WTC11 (cell line): ENCODE data around the gene SLAMF7.

Experiments used
- CBFB ChIP-seq: sonication (generic); formaldehyde crosslinking; IDR thresholded peaks from 2 replicates; pipeline ENCODE4 v1.8.1; 2022; ENCODE audit warnings: mild to moderate bottlenecking, low read depth, missing genetic modification reagents
- ETV6 ChIP-seq: sonication (generic); formaldehyde crosslinking; IDR thresholded peaks from 2 replicates; pipeline ENCODE4 v1.8.1; 2022; ENCODE audit warnings: mild to moderate bottlenecking, missing genetic modification reagents
- MXD4 ChIP-seq: fragments of 250-450 bp; sonication (Bioruptor Pico); IDR thresholded peaks from 2 replicates; pipeline ENCODE4 v1.8.0; 2021; ENCODE audit warnings: mild to moderate bottlenecking, moderate library complexity, borderline replicate concordance
- SMAD3 ChIP-seq: sonication (generic); formaldehyde crosslinking; IDR thresholded peaks from 2 replicates; pipeline ENCODE4 v1.8.0; 2022; ENCODE audit warnings: missing genetic modification reagents, mild to moderate bottlenecking, borderline replicate concordance
- SP1 ChIP-seq: sonication (generic); formaldehyde crosslinking; conservative IDR thresholded peaks from 2 replicates; pipeline ENCODE4 v1.8.1; 2022; ENCODE audit warnings: missing genetic modification reagents
- TF ChIP-seq, protein P1 (sequence below): fragments of 200-600 bp; IDR thresholded peaks from 2 replicates; pipeline ENCODE4 v1.8.0; 2022; ENCODE audit warnings: antibody characterized with exemption
- TF ChIP-seq, protein P2 (sequence below): sonication (generic); formaldehyde crosslinking; IDR thresholded peaks from 2 replicates; pipeline ENCODE4 v1.8.1; 2022; ENCODE audit warnings: low read depth, missing genetic modification reagents, borderline replicate concordance
- TF ChIP-seq, protein P3 (sequence below): sonication (generic); formaldehyde crosslinking; conservative IDR thresholded peaks from 2 replicates; pipeline ENCODE4 v1.8.1; 2022; ENCODE audit warnings: mild to moderate bottlenecking, missing genetic modification reagents

DNA sequence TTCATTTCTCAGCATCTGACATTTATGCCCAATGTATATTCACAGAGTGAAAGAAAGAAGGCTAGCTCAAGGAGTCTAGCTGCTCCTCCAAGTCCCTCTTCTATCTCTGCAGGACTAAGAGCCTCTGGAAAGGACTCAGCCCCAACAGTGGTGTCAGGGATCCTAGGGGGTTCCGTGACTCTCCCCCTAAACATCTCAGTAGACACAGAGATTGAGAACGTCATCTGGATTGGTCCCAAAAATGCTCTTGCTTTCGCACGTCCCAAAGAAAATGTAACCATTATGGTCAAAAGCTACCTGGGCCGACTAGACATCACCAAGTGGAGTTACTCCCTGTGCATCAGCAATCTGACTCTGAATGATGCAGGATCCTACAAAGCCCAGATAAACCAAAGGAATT, 60.6 kb downstream of the SLAMF7 start:
- TF ChIP-seq MXD4 (CRISPR knock-in tag) = no peak
- TF ChIP-seq, protein P1, sequence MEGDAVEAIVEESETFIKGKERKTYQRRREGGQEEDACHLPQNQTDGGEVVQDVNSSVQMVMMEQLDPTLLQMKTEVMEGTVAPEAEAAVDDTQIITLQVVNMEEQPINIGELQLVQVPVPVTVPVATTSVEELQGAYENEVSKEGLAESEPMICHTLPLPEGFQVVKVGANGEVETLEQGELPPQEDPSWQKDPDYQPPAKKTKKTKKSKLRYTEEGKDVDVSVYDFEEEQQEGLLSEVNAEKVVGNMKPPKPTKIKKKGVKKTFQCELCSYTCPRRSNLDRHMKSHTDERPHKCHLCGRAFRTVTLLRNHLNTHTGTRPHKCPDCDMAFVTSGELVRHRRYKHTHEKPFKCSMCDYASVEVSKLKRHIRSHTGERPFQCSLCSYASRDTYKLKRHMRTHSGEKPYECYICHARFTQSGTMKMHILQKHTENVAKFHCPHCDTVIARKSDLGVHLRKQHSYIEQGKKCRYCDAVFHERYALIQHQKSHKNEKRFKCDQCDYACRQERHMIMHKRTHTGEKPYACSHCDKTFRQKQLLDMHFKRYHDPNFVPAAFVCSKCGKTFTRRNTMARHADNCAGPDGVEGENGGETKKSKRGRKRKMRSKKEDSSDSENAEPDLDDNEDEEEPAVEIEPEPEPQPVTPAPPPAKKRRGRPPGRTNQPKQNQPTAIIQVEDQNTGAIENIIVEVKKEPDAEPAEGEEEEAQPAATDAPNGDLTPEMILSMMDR = no peak
- TF ChIP-seq, protein P2, sequence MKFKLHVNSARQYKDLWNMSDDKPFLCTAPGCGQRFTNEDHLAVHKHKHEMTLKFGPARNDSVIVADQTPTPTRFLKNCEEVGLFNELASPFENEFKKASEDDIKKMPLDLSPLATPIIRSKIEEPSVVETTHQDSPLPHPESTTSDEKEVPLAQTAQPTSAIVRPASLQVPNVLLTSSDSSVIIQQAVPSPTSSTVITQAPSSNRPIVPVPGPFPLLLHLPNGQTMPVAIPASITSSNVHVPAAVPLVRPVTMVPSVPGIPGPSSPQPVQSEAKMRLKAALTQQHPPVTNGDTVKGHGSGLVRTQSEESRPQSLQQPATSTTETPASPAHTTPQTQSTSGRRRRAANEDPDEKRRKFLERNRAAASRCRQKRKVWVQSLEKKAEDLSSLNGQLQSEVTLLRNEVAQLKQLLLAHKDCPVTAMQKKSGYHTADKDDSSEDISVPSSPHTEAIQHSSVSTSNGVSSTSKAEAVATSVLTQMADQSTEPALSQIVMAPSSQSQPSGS (CRISPR knock-in tag) = no peak
- TF ChIP-seq CBFB = no peak
- no peak for TF ChIP-seq ETV6 (CRISPR knock-in tag)
- no peak for TF ChIP-seq SP1 (CRISPR knock-in tag)
- TF ChIP-seq, protein P3, sequence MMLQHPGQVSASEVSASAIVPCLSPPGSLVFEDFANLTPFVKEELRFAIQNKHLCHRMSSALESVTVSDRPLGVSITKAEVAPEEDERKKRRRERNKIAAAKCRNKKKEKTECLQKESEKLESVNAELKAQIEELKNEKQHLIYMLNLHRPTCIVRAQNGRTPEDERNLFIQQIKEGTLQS (CRISPR knock-in tag) = no peak
- no peak for TF ChIP-seq SMAD3 (CRISPR knock-in tag)
